AG09309 (cell line): Measurements from ENCODE around the gene ZNF280B.

Experiments
- DNase-seq: peaks from one replicate; pipeline ENCODE4 v3.0.0-alpha.2; 2010; ENCODE audit warnings: low read depth
- H3K4me3 ChIP-seq: 2 replicates; pipeline ENCODE4 v1.5.1; 2011; ENCODE audit warnings: mild to moderate bottlenecking, low read depth, low read length, moderate library complexity; ENCODE audit not compliant: control insufficient read depth
- CTCF ChIP-seq: IDR thresholded peaks from 2 replicates; pipeline ENCODE4 v1.5.1; 2011; ENCODE audit warnings: mild to moderate bottlenecking, low read depth, low read length, inconsistent platforms; ENCODE audit not compliant: insufficient read depth, control insufficient read depth; ENCODE audit errors: missing control alignments

The ZNF280B gene

GRCh38 chr22:22460060-22460459, 48.5 kb downstream of the ZNF280B start:
- TF ChIP-seq CTCF: no peak
- H3K4me3 ChIP-seq: no peak overlapping the region
- DNase-seq: no peak

- H3K4me3 ChIP-seq: no peak overlapping the region
- DNase-seq: no peak
- TF ChIP-seq CTCF: no peak
Observed at GRCh38 chr22:22458896-22459588, 49.5 kb downstream of the ZNF280B start.

- no peak for TF ChIP-seq CTCF
- DNase-seq: no peak
Observed at GRCh38 chr22:22458387-22458786, 50.2 kb downstream of the ZNF280B start.

GRCh38 chr22:22454997-22455396, 53.5 kb downstream of the ZNF280B start:
- no peak for DNase-seq
- TF ChIP-seq CTCF: no peak
- H3K4me3 ChIP-seq: no peak overlapping the region

More at GRCh38 chr22:22458387-22458786, 50.2 kb downstream of the ZNF280B start:
- no peak overlapping the region for H3K4me3 ChIP-seq

- no peak for TF ChIP-seq CTCF
- DNase-seq: no peak
- H3K4me3 ChIP-seq: no peak overlapping the region
Observed at GRCh38 chr22:22452996-22453686, 55.4 kb downstream of the ZNF280B start.

GRCh38 chr22:22452211-22452610, 56.3 kb downstream of the ZNF280B start:
- DNase-seq: no peak
- no peak overlapping the region for H3K4me3 ChIP-seq
- no peak for TF ChIP-seq CTCF
